Loucy (cell line): ENCODE data around the gene RAB31.

ENCODE experiments used
- H2AFZ ChIP-seq: fragments of 200-600 bp; sonication (generic); 2 replicates; pipeline ENCODE4 v1.6.0; 2016; ENCODE audit warnings: antibody characterized with exemption, mild to moderate bottlenecking, low read length, moderate library complexity
- H3F3A ChIP-seq: fragments of 200-600 bp; 2 replicates; pipeline ENCODE4 v1.6.0; 2016; ENCODE audit warnings: antibody characterized with exemption, low read depth, mild to moderate bottlenecking
- H3K27me3 ChIP-seq: fragments of 200-600 bp; sonication (generic); 2 replicates; pipeline ENCODE4 v1.6.1; 2014; ENCODE audit warnings: low read length, mild to moderate bottlenecking; ENCODE audit not compliant: insufficient read depth, poor library complexity, severe bottlenecking
- H3K36me3 ChIP-seq: fragments of 200-600 bp; sonication (generic); 2 replicates; pipeline ENCODE4 v1.6.1; 2016; ENCODE audit warnings: low read length; ENCODE audit not compliant: insufficient read depth
- H3K4me1 ChIP-seq: fragments of 200-600 bp; sonication (generic); 2 replicates; pipeline ENCODE4 v1.5.1; 2014; ENCODE audit warnings: low read length, mild to moderate bottlenecking; ENCODE audit not compliant: insufficient read depth, poor library complexity, severe bottlenecking
- H3K4me2 ChIP-seq: fragments of 200-600 bp; sonication (generic); 2 replicates; pipeline ENCODE4 v1.6.0; 2014; ENCODE audit warnings: antibody characterized with exemption, low read length, low read depth, mild to moderate bottlenecking; ENCODE audit not compliant: poor library complexity, severe bottlenecking
- H3K4me3 ChIP-seq: fragments of 200-600 bp; sonication (generic); 2 replicates; pipeline ENCODE4 v1.5.1; 2014; ENCODE audit warnings: low read length, mild to moderate bottlenecking, mixed read lengths; ENCODE audit not compliant: poor library complexity, severe bottlenecking
- H3K79me2 ChIP-seq: fragments of 200-600 bp; sonication (generic); 2 replicates; pipeline ENCODE4 v1.6.1; 2014; ENCODE audit warnings: low read length; ENCODE audit not compliant: insufficient read depth
- H3K9ac ChIP-seq: fragments of 200-600 bp; sonication (generic); 2 replicates; pipeline ENCODE4 v1.6.0; 2014; ENCODE audit warnings: mild to moderate bottlenecking, low read depth, low read length, moderate library complexity; ENCODE audit not compliant: poor library complexity, severe bottlenecking
- H3K9me2 ChIP-seq: fragments of 200-600 bp; sonication (generic); replicated peaks from 2 replicates; pipeline ENCODE4 v1.6.1; 2016; ENCODE audit warnings: low read depth, low read length, mixed read lengths
- H3K9me3 ChIP-seq: fragments of 200-600 bp; sonication (generic); 2 replicates; pipeline ENCODE4 v1.6.1; 2014; ENCODE audit warnings: mild to moderate bottlenecking, antibody characterized with exemption, low read length, low read depth; ENCODE audit not compliant: insufficient read depth
- H4K20me1 ChIP-seq: fragments of 200-600 bp; sonication (generic); 2 replicates; pipeline ENCODE4 v1.6.0; 2014; ENCODE audit warnings: antibody characterized with exemption, low read length, mild to moderate bottlenecking; ENCODE audit not compliant: insufficient read depth, poor library complexity, severe bottlenecking
- EZH2phosphoT487 ChIP-seq: fragments of 200-600 bp; IDR thresholded peaks from 2 replicates; pipeline ENCODE4 v1.6.1; 2018; ENCODE audit warnings: antibody characterized with exemption, mild to moderate bottlenecking, moderate library complexity, borderline replicate concordance
- TF ChIP-seq, protein P1 (sequence below): fragments of 200-600 bp; sonication (generic); conservative IDR thresholded peaks from 2 replicates; pipeline ENCODE4 v1.5.1; 2014; ENCODE audit warnings: mild to moderate bottlenecking, antibody characterized with exemption, low read length

Gene RAB31

DNA sequence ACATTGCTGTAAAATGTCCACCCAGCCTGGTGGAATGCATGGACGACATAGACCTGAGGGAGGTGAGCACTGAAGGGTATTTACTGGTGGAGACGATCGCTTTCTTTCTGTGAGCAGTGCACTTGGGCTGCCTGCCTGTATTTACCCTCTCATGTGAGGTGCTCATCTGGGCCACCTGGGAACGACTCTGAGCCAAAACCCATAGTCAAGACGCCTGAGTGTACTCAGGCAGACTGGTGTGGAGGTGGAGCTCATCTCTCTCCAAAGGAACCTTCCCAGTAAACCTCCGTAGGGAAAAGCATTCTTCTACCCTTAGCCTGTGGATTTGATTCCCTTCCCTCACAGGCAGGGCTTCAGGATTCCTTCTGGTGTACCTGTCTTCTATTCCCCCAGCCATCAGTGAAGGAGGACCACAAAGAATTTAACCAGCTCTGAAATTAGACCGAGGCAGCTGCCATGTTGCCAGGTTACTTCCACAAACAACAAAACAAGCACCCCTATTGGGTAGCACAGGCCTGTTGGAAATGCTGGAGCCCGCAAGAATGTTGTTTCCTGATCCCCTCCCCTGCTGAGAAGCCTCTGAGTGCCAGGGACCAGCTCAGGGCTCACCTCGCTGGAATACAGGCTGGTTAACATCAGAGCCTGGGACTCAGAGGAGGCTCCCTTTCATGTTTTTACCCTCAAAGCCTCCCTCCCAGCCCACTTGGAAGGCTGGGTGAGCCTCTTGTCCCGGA is 130.2 kb downstream of the RAB31 start:
- H3K79me2 ChIP-seq = no peaks in the 10 kb centered on the region
- H3K9ac ChIP-seq = no peak overlapping the region
- H3F3A ChIP-seq = no peaks in the 10 kb centered on the region
- H3K27me3 ChIP-seq = no peaks in the 10 kb centered on the region
- H4K20me1 ChIP-seq = no peaks in the 10 kb centered on the region
- no peaks in the 10 kb centered on the region for H3K4me1 ChIP-seq
- H3K4me3 ChIP-seq = no peak overlapping the region
- H3K9me3 ChIP-seq = no peaks in the 10 kb centered on the region
- no peak for TF ChIP-seq EZH2phosphoT487
- TF ChIP-seq, protein P1, sequence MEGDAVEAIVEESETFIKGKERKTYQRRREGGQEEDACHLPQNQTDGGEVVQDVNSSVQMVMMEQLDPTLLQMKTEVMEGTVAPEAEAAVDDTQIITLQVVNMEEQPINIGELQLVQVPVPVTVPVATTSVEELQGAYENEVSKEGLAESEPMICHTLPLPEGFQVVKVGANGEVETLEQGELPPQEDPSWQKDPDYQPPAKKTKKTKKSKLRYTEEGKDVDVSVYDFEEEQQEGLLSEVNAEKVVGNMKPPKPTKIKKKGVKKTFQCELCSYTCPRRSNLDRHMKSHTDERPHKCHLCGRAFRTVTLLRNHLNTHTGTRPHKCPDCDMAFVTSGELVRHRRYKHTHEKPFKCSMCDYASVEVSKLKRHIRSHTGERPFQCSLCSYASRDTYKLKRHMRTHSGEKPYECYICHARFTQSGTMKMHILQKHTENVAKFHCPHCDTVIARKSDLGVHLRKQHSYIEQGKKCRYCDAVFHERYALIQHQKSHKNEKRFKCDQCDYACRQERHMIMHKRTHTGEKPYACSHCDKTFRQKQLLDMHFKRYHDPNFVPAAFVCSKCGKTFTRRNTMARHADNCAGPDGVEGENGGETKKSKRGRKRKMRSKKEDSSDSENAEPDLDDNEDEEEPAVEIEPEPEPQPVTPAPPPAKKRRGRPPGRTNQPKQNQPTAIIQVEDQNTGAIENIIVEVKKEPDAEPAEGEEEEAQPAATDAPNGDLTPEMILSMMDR = no peak
- no peak overlapping the region for H2AFZ ChIP-seq
- H3K36me3 ChIP-seq = no peaks in the 10 kb centered on the region
- no peak overlapping the region for H3K4me2 ChIP-seq
- no peaks in the 10 kb centered on the region for H3K9me2 ChIP-seq

DNA sequence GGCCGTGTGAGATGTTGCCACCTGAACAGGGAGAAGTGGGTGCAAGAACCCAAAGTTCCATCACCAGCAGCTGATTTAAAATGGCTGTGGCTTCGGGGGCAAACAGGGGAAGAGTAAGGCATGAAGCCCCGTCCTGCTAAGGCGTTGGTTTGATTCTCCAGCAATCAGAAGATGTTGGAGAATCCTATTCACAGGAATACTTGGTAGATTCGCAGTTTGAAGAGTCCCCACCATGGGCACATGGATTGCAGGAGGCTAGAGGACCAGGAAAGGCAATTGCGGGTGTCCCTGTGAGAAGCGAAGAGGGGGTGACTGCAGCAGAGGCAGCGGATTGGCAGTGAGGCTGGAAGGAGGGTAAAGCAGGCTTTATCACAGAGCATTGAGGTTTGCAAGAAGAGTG is 131.1 kb downstream of the RAB31 start:
- Histone ChIP-seq H3K9me2 (no peaks in the 10 kb centered on the region), H3F3A (no peaks in the 10 kb centered on the region), H3K27me3 (no peaks in the 10 kb centered on the region), H3K4me3 (no peak overlapping the region), H3K36me3 (no peaks in the 10 kb centered on the region), H3K9ac (no peak overlapping the region), H4K20me1 (no peaks in the 10 kb centered on the region), H3K79me2 (no peaks in the 10 kb centered on the region), H2AFZ (no peak overlapping the region), H3K4me1 (no peaks in the 10 kb centered on the region), H3K9me3 (no peaks in the 10 kb centered on the region), H3K4me2 (no peak overlapping the region)
- no peak for TF ChIP-seq EZH2phosphoT487
- TF ChIP-seq, protein P1 = no peak

DNA sequence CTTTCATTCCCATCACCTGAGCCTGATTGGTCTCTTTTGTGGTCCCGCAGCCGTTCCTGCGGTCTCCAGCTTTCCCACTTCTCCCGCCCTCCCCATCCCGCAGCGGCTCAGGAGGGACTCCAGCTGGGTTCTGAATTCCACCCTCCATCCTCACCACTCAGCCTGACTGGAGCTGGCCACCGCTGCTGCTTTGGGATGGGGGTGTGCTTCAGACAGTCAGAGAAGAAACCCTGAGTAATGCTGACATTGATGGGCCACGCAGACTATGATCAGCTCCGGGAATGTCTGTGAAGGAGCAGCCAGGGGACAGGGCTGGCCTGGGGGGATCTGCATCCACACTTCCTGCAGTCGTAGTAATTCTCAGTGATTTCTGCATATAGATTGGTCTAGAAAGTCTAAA is 131.8 kb downstream of the RAB31 start:
- TF ChIP-seq, protein P1 = no peak
- no peak for TF ChIP-seq EZH2phosphoT487
- Histone ChIP-seq H3K4me1 (no peaks in the 10 kb centered on the region), H3K9me2 (no peaks in the 10 kb centered on the region), H3K9me3 (no peaks in the 10 kb centered on the region), H3K27me3 (no peaks in the 10 kb centered on the region), H3K4me2 (no peak overlapping the region), H2AFZ (no peak overlapping the region), H4K20me1 (no peaks in the 10 kb centered on the region), H3K79me2 (no peaks in the 10 kb centered on the region), H3K9ac (no peak overlapping the region), H3F3A (no peaks in the 10 kb centered on the region), H3K4me3 (no peak overlapping the region), H3K36me3 (no peaks in the 10 kb centered on the region)
